CD4-positive, CD25-positive, alpha-beta regulatory T cell (primary cell): ENCODE measurements around the gene RARG. TPM values are rescaled to one million over a fixed set of nuclear protein-coding genes. Genes with fewer than 3 reads are reported as not detected.

Source experiments
- ATAC-seq, 2 donors: fragments of 150-1000 bp; cut with Tn5 transposase; one replicate each; pipeline ENCODE4 v1.10.0; 2021; ENCODE audit warnings: low read depth in 2 of 2, moderate number of reproducible peaks in 2 of 2, moderate library complexity in 1 of 2
- DNase-seq, 3 donors: peaks; one replicate each; pipeline versions ENCODE4 v3.0.0 to v3.0.0-alpha.2; 2012 to 2022; ENCODE audit warnings: mixed read lengths in 1 of 3
- H3K27ac ChIP-seq: one replicate; pipeline ENCODE4 v1.7.0; 2013; ENCODE audit warnings: mild to moderate bottlenecking, low read length; ENCODE audit not compliant: insufficient read depth, poor library complexity, severe bottlenecking
- H3K27me3 ChIP-seq: one replicate; pipeline ENCODE4 v1.7.0; 2013; ENCODE audit warnings: low read length; ENCODE audit not compliant: control insufficient read depth, insufficient read depth
- H3K36me3 ChIP-seq: one replicate; pipeline ENCODE4 v1.7.0; 2013; ENCODE audit warnings: mild to moderate bottlenecking, low read length, moderate library complexity; ENCODE audit not compliant: control insufficient read depth, insufficient read depth
- H3K4me1 ChIP-seq: 2 replicates; pipeline ENCODE4 v1.7.0; 2013; ENCODE audit warnings: mild to moderate bottlenecking, low read length; ENCODE audit not compliant: insufficient read depth, control insufficient read depth, poor library complexity, severe bottlenecking
- H3K4me3 ChIP-seq: one replicate; pipeline ENCODE4 v1.7.0; 2013; ENCODE audit warnings: low read depth, mild to moderate bottlenecking, low read length, moderate library complexity
- H3K9me3 ChIP-seq, 2 experiments: 1 replicate in 1 of 2; 2 replicates in 1 of 2; pipeline ENCODE4 v1.7.0; 2013; ENCODE audit warnings: low read length in 2 of 2, mild to moderate bottlenecking in 1 of 2, moderate library complexity in 1 of 2; ENCODE audit not compliant: control insufficient read depth in 2 of 2
- H3K27ac Mint-ChIP-seq, 3 donors: one replicate each; pipeline ENCODE4 v1.8.0; 2020 to 2022; ENCODE audit warnings: mild to moderate bottlenecking in 3 of 3, mixed read lengths in 3 of 3, moderate library complexity in 2 of 3
- H3K27me3 Mint-ChIP-seq: one replicate; pipeline ENCODE4 v1.8.0; 2022; ENCODE audit warnings: mild to moderate bottlenecking, mixed read lengths
- H3K36me3 Mint-ChIP-seq: one replicate; pipeline ENCODE4 v1.8.0; 2020; ENCODE audit warnings: mixed read lengths
- H3K4me1 Mint-ChIP-seq, 4 donors: one replicate each; pipeline ENCODE4 v1.8.0; 2020 to 2022; ENCODE audit warnings: mixed read lengths in 4 of 4, mild to moderate bottlenecking in 1 of 4
- H3K4me3 Mint-ChIP-seq, 4 donors: one replicate each; pipeline ENCODE4 v1.8.0; 2020 to 2022; ENCODE audit warnings: mild to moderate bottlenecking in 4 of 4, mixed read lengths in 4 of 4, moderate library complexity in 3 of 4
- H3K9me3 Mint-ChIP-seq, 7 donors: one replicate each; pipeline ENCODE4 v1.8.0; 2020 to 2022; ENCODE audit warnings: mixed read lengths in 7 of 7, mild to moderate bottlenecking in 3 of 7, moderate library complexity in 2 of 7
- polyA plus RNA-seq, 4 donors: library from polyadenylated mRNA; unstranded; fragments of 300-500 nt; fragmentation: Illumina TruSeq; gene quantifications; one replicate each; pipeline ENCODE4 v1.2.3, GENCODE V29; 2021
- total RNA-seq: library from RNA; stranded (reverse); gene quantifications from one replicate; pipeline ENCODE4 v1.2.3, GENCODE V29; 2022

RARG gene
- total and polyA plus RNA-seq, 5 donors from 2014 or later: 1.5 to 16.8 (median 3.2) TPM

DNA sequence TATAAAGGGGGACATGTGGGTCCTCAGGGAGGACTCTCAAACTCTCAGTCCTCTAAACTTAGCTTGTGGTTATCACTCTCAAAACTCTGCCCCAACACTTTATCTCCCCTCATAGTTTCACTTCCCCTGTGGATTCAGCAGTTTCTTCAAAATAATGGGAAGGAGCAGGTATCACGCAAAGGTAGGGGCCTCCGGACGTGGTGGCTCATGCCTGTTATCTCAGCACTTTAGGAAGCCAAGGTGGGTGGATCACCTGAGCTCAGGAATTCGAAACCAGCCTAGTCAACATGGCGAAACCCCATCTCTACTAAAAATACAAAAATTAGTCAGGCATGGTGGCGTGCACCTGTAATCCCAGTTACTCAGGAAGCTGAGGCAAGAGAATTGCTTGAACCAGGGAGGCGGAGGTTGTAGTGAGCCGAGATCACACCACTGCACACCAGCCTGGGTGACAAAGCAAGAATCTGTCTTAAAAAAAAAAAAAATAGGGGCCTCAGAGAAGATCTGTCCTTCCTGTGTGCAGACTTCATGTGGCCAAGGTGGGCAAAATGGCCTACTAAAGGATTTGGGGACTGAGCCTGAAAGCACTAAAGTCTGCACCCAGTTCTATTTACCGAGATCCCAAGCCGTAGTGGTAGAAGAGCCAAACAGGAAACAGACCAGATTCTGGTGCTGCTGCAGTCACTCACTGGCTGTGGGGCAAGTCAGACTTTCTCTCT lies 31.4 kb downstream of the RARG start:
- peak; percentile 57 to 72 for ATAC-seq
- H3K4me1 Mint-ChIP-seq: peaks cover 14 to 87% (median 46%) of the 10 kb centered on the region in 4 donors
- no peaks in the 10 kb centered on the region for H3K27me3 ChIP-seq
- no peaks in the 10 kb centered on the region for H3K27me3 Mint-ChIP-seq
- H3K4me3 ChIP-seq: peak overlapping the region; percentile 55
- peak overlapping the region; percentile 76 for H3K27ac ChIP-seq
- no peaks in the 10 kb centered on the region for H3K9me3 ChIP-seq
- H3K4me3 Mint-ChIP-seq: peak overlapping the region; percentile 77 to 91 (median 86)
- peak in 2 of 3 donors; percentile 49 to 71 for DNase-seq
- peaks cover 76% of the 10 kb centered on the region for H3K4me1 ChIP-seq
- H3K36me3 ChIP-seq: peaks cover 27% of the 10 kb centered on the region
- peaks cover 43% of the 10 kb centered on the region for H3K36me3 Mint-ChIP-seq
- H3K27ac Mint-ChIP-seq: peak overlapping the region; percentile 92 to 99 (median 94)
- H3K9me3 Mint-ChIP-seq: no peaks in the 10 kb centered on the region

DNA sequence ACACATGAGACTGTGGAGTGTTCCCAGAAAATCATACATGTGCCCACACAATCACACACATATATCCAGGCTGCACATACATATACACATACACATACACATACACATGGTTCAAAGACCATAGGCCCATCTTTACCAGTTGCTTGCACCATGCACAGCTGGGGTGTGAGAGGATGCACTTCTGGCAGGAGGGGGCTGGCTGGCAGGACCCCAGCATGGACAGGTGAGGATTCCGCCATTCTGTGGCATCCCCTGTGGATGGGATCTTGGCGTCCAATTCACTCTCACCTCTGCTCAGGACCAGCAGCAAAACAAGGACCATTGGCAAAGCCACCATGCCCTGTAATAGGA lies 31.9 kb downstream of the RARG start:
- peaks cover 32% of the 10 kb centered on the region for H3K36me3 ChIP-seq
- Mint-ChIP-seq H3K4me3 (peak overlapping the region; percentile 77 to 91 (median 86)), H3K27me3 (no peaks in the 10 kb centered on the region), H3K36me3 (peaks cover 48% of the 10 kb centered on the region), H3K9me3 (no peaks in the 10 kb centered on the region), H3K27ac (peak overlapping the region; percentile 92 to 99 (median 94)), H3K4me1 (peaks cover 14 to 88% (median 42%) of the 10 kb centered on the region in 4 donors)
- no peaks in the 10 kb centered on the region for H3K9me3 ChIP-seq
- H3K27me3 ChIP-seq: no peaks in the 10 kb centered on the region
- peak overlapping the region; percentile 55 for H3K4me3 ChIP-seq
- DNase-seq (no peak), ATAC-seq (no peak)
- H3K27ac ChIP-seq: peak overlapping the region; percentile 76
- H3K4me1 ChIP-seq: peaks cover 72% of the 10 kb centered on the region

DNA sequence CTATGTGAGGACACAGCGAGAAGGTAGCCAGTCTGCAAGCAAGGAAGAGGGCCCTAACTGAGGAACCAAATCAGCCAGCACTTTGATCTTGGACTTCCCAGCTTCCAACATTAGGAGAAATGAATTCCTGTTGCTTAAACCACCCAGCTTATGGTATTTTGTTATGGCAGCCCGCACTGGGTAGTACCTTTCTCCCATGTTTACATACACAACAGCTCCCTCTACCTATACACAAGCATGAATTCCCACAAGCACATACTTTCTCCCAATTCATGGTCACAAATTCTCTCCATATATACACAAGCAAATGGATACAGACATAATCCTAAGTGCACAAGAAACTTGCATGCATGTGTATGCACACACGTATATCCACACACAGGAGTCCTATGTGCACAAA lies 32.3 kb downstream of the RARG start:
- peak overlapping the region; percentile 55 for H3K4me3 ChIP-seq
- Mint-ChIP-seq H3K27ac (peak overlapping the region; percentile 92 to 99 (median 94)), H3K4me1 (peaks cover 14 to 85% (median 42%) of the 10 kb centered on the region in 4 donors), H3K4me3 (peak overlapping the region; percentile 77 to 91 (median 86)), H3K9me3 (no peaks in the 10 kb centered on the region), H3K36me3 (peaks cover 52% of the 10 kb centered on the region), H3K27me3 (no peaks in the 10 kb centered on the region)
- H3K9me3 ChIP-seq: no peaks in the 10 kb centered on the region
- no peak for ATAC-seq
- H3K27ac ChIP-seq: peak overlapping the region; percentile 76
- no peak for DNase-seq
- H3K4me1 ChIP-seq: peaks cover 68% of the 10 kb centered on the region
- H3K36me3 ChIP-seq: peaks cover 36% of the 10 kb centered on the region
- H3K27me3 ChIP-seq: no peaks in the 10 kb centered on the region

DNA sequence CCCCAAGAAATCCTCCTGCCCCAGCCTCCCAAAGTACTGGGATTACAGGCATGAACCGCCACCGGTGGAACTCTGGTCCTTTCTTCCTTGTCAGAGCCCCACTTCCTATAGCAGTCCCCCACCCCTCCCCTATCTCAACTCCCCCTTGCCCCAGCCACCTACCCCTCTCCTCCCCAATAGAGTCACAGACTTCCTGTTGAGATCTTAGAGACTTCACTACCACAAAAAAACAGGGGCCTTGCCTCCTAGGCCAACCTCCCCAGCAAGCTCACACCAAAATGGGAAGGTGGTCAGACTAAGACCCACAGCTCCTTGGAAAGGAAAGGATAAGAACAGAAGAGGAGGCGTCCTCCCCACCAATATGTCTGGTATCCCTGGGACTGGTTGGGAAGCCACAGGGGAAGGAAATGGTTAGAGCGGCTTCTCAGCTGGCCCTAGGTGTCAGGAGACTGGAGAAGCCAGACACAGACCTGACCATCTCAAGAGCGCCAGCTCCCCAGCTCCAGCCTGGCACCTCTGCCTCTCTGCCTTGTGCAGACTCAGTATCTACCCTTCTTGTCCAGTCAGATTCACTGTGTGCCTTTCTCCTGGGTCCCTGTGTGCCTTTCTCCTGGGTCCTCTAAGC lies 33.4 kb downstream of the RARG start:
- ATAC-seq (peak; percentile 46 to 55), DNase-seq (peak in 1 of 3 donors; percentile 74)
- H3K4me3 ChIP-seq: peak overlapping the region; percentile 58
- H3K36me3 Mint-ChIP-seq: peaks cover 59% of the 10 kb centered on the region
- peaks cover 58% of the 10 kb centered on the region for H3K4me1 ChIP-seq
- peaks cover 47% of the 10 kb centered on the region for H3K36me3 ChIP-seq
- H3K4me1 Mint-ChIP-seq: peaks cover 14 to 77% (median 38%) of the 10 kb centered on the region in 4 donors
- H3K9me3 ChIP-seq: no peaks in the 10 kb centered on the region
- no peaks in the 10 kb centered on the region for H3K9me3 Mint-ChIP-seq
- peak overlapping the region; percentile 76 for H3K27ac ChIP-seq
- no peaks in the 10 kb centered on the region for H3K27me3 Mint-ChIP-seq
- H3K27ac Mint-ChIP-seq: peak overlapping the region; percentile 89 to 100 (median 94)
- peak overlapping the region; percentile 73 to 85 (median 81) for H3K4me3 Mint-ChIP-seq
- no peaks in the 10 kb centered on the region for H3K27me3 ChIP-seq

DNA sequence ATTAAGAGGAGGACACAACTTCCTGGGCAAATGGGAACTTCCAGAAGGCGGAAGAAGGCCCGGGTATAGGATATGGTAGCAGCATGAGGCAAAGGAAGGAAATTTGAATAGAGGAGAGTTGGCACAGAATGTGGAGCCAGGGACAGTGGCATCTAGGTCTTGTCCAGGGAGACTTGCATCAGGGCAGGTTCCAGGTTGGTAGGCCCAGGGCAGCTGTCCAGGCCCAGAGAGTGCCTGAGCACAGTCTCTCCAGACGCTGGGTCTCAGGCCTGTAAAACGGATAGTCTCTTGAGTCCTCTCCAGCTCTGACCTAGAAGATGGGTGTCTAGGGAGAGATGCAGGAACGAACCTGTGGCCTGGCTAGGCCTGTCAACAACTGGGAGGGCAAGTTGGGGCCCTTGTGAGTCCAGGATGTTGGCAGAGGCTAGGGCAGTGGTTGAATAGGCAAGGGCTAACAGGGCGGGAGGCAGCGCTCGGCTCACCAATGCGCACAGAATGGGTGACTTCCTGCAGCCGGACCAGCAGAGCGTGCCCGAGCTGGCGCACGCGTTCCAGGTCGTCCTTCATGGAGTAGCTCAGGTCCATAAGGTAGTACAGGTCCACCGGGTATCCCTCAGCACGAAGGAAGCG lies 34.9 kb downstream of the RARG start:
- Histone ChIP-seq H3K27ac (peak overlapping the region; percentile 76), H3K36me3 (peaks cover 62% of the 10 kb centered on the region), H3K27me3 (no peaks in the 10 kb centered on the region), H3K4me3 (no peak overlapping the region), H3K9me3 (no peaks in the 10 kb centered on the region), H3K4me1 (peaks cover 51% of the 10 kb centered on the region)
- Mint-ChIP-seq H3K4me1 (peaks cover 9 to 67% (median 32%) of the 10 kb centered on the region in 4 donors), H3K4me3 (peak overlapping the region in 3 of 4 donors; percentile 41 to 73 (median 54)), H3K27me3 (no peaks in the 10 kb centered on the region), H3K36me3 (peaks cover 59% of the 10 kb centered on the region), H3K27ac (peak overlapping the region; percentile 80 to 90 (median 88)), H3K9me3 (no peaks in the 10 kb centered on the region)
- ATAC-seq (no peak), DNase-seq (no peak)

DNA sequence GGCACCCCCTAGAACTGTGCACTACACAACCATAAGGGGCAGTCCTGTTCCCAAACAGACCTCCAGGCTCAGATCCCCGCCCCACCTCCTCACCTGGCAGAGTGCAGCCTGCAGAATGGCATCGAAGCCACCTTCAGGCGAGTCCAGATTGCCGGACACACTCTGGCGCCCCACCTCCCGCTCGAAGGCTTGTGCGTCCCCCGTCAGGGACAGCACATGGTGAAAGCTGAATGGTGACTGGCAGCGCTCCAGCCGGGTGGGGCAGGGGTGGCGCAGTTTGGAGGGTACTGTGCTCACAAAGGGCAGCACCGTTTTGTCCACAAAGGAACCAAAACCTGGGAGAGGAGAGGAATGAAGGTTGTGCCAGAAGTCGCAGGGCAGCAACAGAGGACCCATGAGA lies 35.5 kb downstream of the RARG start:
- Mint-ChIP-seq H3K27ac (peak overlapping the region; percentile 80 to 90 (median 88)), H3K9me3 (no peaks in the 10 kb centered on the region), H3K4me3 (peak overlapping the region in 3 of 4 donors; percentile 35 to 73 (median 39)), H3K4me1 (peaks cover 9 to 62% (median 29%) of the 10 kb centered on the region in 4 donors), H3K36me3 (peaks cover 63% of the 10 kb centered on the region), H3K27me3 (no peaks in the 10 kb centered on the region)
- ATAC-seq (no peak), DNase-seq (no peak)
- Histone ChIP-seq H3K4me1 (peaks cover 45% of the 10 kb centered on the region), H3K27ac (peak overlapping the region; percentile 16), H3K9me3 (no peaks in the 10 kb centered on the region), H3K4me3 (no peak overlapping the region), H3K36me3 (peaks cover 68% of the 10 kb centered on the region), H3K27me3 (no peaks in the 10 kb centered on the region)

DNA sequence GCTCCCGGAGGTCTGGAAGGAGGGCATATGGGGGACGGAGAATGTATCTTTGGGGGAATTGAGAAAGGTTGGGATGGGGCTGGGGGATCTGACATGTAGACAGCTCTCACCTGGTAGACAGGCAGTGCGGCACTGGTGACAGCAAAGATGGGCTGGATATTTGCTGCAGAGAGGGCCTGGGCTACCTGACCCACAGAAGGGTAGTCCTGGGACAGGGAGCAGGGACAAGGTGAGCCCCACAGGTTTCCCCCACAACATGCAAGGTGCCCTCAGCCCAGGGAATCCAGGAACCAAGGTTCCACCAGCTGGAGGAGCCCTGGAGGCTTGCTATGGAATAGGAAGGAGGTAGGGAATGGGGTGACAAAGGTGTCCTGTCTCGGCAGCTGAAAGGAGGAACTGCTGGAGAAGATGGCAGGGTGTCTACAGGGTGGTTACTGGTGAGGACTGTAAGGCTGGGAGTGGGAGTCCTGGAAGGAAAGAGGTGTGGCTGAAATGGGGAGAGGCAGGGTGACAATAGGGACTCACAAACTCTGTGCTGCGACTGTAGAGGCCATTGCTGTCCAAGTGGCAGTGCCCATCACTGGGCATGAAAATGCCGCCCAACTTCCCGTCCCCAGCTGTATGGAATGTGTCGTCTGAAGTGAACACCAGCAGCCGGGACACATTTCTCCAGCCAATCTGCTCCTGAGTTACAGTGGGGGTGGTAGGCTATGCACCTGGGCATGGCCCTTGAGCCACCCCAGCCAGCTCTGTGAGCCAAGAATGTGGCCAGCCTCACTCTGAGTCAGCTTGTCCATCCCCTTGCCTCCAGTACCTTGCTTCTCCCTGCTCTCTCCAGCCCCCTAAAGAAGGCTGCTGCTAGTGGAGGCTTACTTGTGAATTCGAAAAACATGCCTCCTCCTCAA lies 36.2 kb downstream of the RARG start:
- DNase-seq: no peak
- Histone ChIP-seq H3K4me3 (no peak overlapping the region), H3K27me3 (no peaks in the 10 kb centered on the region), H3K9me3 (no peaks in the 10 kb centered on the region), H3K36me3 (peaks cover 76% of the 10 kb centered on the region), H3K4me1 (peaks cover 38% of the 10 kb centered on the region), H3K27ac (no peak overlapping the region)
- H3K36me3 Mint-ChIP-seq: peaks cover 60% of the 10 kb centered on the region
- no peak for ATAC-seq
- H3K4me3 Mint-ChIP-seq: peak overlapping the region in 3 of 4 donors; percentile 39 to 73 (median 50)
- no peaks in the 10 kb centered on the region for H3K9me3 Mint-ChIP-seq
- H3K27me3 Mint-ChIP-seq: no peaks in the 10 kb centered on the region
- peak overlapping the region; percentile 78 to 88 (median 80) for H3K27ac Mint-ChIP-seq
- peaks cover 4 to 56% (median 23%) of the 10 kb centered on the region in 4 donors for H3K4me1 Mint-ChIP-seq
